Activated T-cell treated with anti-CD3 and anti-CD28 coated beads for 4 hours (primary cell): Measurements from ENCODE around the gene ACE.
"Not testable (repeated sequence)": the region's sequence is repeated elsewhere in the genome, so short reads cannot be mapped to it uniquely, and the experiment has no call there.

Source experiments
- DNase-seq: peaks from one replicate; pipeline ENCODE4 v3.0.0-alpha.2; 2020

The ACE gene

GRCh38 chr17:63445065-63445464 is 31.8 kb upstream of the ACE start:
- DNase-seq = no peak

- DNase-seq = peak; percentile 52
Observed at GRCh38 chr17:63445571-63445953, 31.3 kb upstream of the ACE start.

- peak; percentile 38 for DNase-seq
Observed at GRCh38 chr17:63445954-63446752, 30.7 kb upstream of the ACE start, which contains the start of gene CYB561. Gene CYB561 (minus strand): TSS chr17:63446306. CDS start chr17:63437547, 8,759 bp downstream.

GRCh38 chr17:63446753-63447470 is 29.9 kb upstream of the ACE start:
- peak; percentile 35 for DNase-seq

GRCh38 chr17:63447471-63448009 is 29.3 kb upstream of the ACE start:
- DNase-seq = no peak

- no peak for DNase-seq
Observed at GRCh38 chr17:63448655-63449054, 28.2 kb upstream of the ACE start.

GRCh38 chr17:63450551-63450950 is 26.3 kb upstream of the ACE start:
- DNase-seq = no peak

- no peak for DNase-seq
Observed at GRCh38 chr17:63451150-63451549, 25.7 kb upstream of the ACE start.

GRCh38 chr17:63452046-63452961 is 24.6 kb upstream of the ACE start:
- DNase-seq = no peak

GRCh38 chr17:63452962-63453551 is 23.8 kb upstream of the ACE start:
- DNase-seq = no peak

- not testable (repeated sequence) for DNase-seq
Observed at GRCh38 chr17:63454357-63454756, 22.5 kb upstream of the ACE start.

- no peak for DNase-seq
Observed at GRCh38 chr17:63454915-63455314, 21.9 kb upstream of the ACE start.

- no peak for DNase-seq
Observed at GRCh38 chr17:63455417-63455816, 21.4 kb upstream of the ACE start.

- DNase-seq = no peak
Observed at GRCh38 chr17:63458478-63458877, 18.4 kb upstream of the ACE start.

- DNase-seq = no peak
Observed at GRCh38 chr17:63460018-63460417, 16.8 kb upstream of the ACE start.

- no peak for DNase-seq
Observed at GRCh38 chr17:63463771-63464170, 13.1 kb upstream of the ACE start.

GRCh38 chr17:63464691-63465236 is 12.1 kb upstream of the ACE start:
- no peak for DNase-seq

GRCh38 chr17:63468099-63468498 is 8.8 kb upstream of the ACE start:
- not testable (repeated sequence) for DNase-seq

- DNase-seq = no peak
Observed at GRCh38 chr17:63474174-63474573, 2.7 kb upstream of the ACE start.

- no peak for DNase-seq
Observed at GRCh38 chr17:63474586-63475460, 2.0 kb upstream of the ACE start.
